ENCODE results near the gene CCDC167.
A peak's percentile ranks its signal among the peaks of the same experiment; 100 is the strongest.

Gene CCDC167

GRCh38 chr6:37499433-37500293 is at the start of gene CCDC167:
TSS of gene CCDC167 (minus strand) at chr6:37499893. CDS start at chr6:37499863, 30 bp downstream.
- no peak for TF ChIP-seq CTCF (conservative IDR thresholded peaks at IDR 0.05; ENCODE audit: low read depth, low read length)
- peak within 1 kb of the TSS; percentile 79 for H3K4me3 ChIP-seq (ENCODE audit: low read length)

GRCh38 chr6:37549154-37549553 is 49.5 kb upstream of the CCDC167 start:
- H3K4me3 ChIP-seq (ENCODE audit: low read length), result no peak overlapping the region
- no peak for TF ChIP-seq CTCF (conservative IDR thresholded peaks at IDR 0.05; ENCODE audit: low read depth, low read length)

More at GRCh38 chr6:37499433-37500293, at the start of gene CCDC167:
- peak; percentile 86 for DNase-seq (ENCODE audit: low read depth)

GRCh38 chr6:37548067-37548674 is 48.5 kb upstream of the CCDC167 start:
- H3K4me3 ChIP-seq (ENCODE audit: low read length), result no peak overlapping the region
- DNase-seq (ENCODE audit: low read depth), result no peak
- no peak for TF ChIP-seq CTCF (conservative IDR thresholded peaks at IDR 0.05; ENCODE audit: low read depth, low read length)

More at GRCh38 chr6:37549154-37549553, 49.5 kb upstream of the CCDC167 start:
- no peak for DNase-seq (ENCODE audit: low read depth)

- TF ChIP-seq CTCF (conservative IDR thresholded peaks at IDR 0.05; ENCODE audit: low read depth, low read length), result no peak
- DNase-seq (ENCODE audit: low read depth), result peak; percentile 21
- H3K4me3 ChIP-seq (ENCODE audit: low read length), result no peak overlapping the region
These were observed 47.9 kb upstream of the CCDC167 start for GRCh38 chr6:37547564-37548061.

- peak; percentile 1 for TF ChIP-seq CTCF (conservative IDR thresholded peaks at IDR 0.05; ENCODE audit: low read depth, low read length)
- no peak overlapping the region for H3K4me3 ChIP-seq (ENCODE audit: low read length)
- no peak for DNase-seq (ENCODE audit: low read depth)
These were observed 46.6 kb upstream of the CCDC167 start for GRCh38 chr6:37546141-37546871.

GRCh38 chr6:37544530-37544929 is 44.8 kb upstream of the CCDC167 start:
- DNase-seq (ENCODE audit: low read depth), result no peak
- no peak overlapping the region for H3K4me3 ChIP-seq (ENCODE audit: low read length)
- TF ChIP-seq CTCF (conservative IDR thresholded peaks at IDR 0.05; ENCODE audit: low read depth, low read length), result no peak
